SK-N-SH (cell line): Measurements from ENCODE around the gene AUTS2.

Experiments used
- CTCF ChIP-seq: fragments of 200-600 bp; sonication (generic); IDR thresholded peaks from 2 replicates; pipeline ENCODE4 v1.6.1; 2017; ENCODE audit warnings: antibody characterized with exemption, mild to moderate bottlenecking, moderate library complexity
- ELF1 ChIP-seq: IDR thresholded peaks from 2 replicates; pipeline ENCODE4 v1.4.0; 2012
- EP300 ChIP-seq, 2 experiments: IDR thresholded peaks; 2 replicates each; pipeline versions ENCODE4 v1.4.0 to v1.6.1; 2012; ENCODE audit warnings: borderline replicate concordance in 1 of 2, low read depth in 1 of 2, low read length in 1 of 2
- GATA2 ChIP-seq: sonication (generic); formaldehyde crosslinking; IDR thresholded peaks from 2 replicates; pipeline ENCODE4 v1.5.0; 2020; ENCODE audit warnings: mild to moderate bottlenecking, missing genetic modification reagents
- JUND ChIP-seq: IDR thresholded peaks from 2 replicates; pipeline ENCODE4 v1.4.0; 2012
- MAX ChIP-seq: IDR thresholded peaks from 2 replicates; pipeline ENCODE4 v1.4.0; 2012; ENCODE audit warnings: low read depth
- MEF2A ChIP-seq: IDR thresholded peaks from 2 replicates; pipeline ENCODE4 v1.4.0; 2012; ENCODE audit warnings: low read depth, borderline replicate concordance
- MXI1 ChIP-seq: IDR thresholded peaks from 2 replicates; pipeline ENCODE4 v1.6.1; 2012; ENCODE audit warnings: mild to moderate bottlenecking, low read depth, low read length, improper control_type of control experiment
- POLR2AphosphoS5 ChIP-seq: IDR thresholded peaks from 2 replicates; pipeline ENCODE4 v1.6.1; 2012; ENCODE audit warnings: low read depth, low read length
- REST ChIP-seq: IDR thresholded peaks from 2 replicates; pipeline ENCODE4 v1.6.1; 2012; ENCODE audit warnings: mild to moderate bottlenecking, low read depth, low read length, moderate library complexity
- RFX5 ChIP-seq: IDR thresholded peaks from 2 replicates; pipeline ENCODE4 v1.6.1; 2012; ENCODE audit warnings: mild to moderate bottlenecking, improper control_type of control experiment, low read length
- YY1 ChIP-seq: IDR thresholded peaks from 2 replicates; pipeline ENCODE4 v1.4.0; 2012; ENCODE audit warnings: low read depth, mild to moderate bottlenecking

GRCh38 chr7:70384024-70384423 lies 785.7 kb downstream of the AUTS2 start:
- no peak for TF ChIP-seq CTCF
- TF ChIP-seq MEF2A: no peak
- TF ChIP-seq RFX5: no peak
- TF ChIP-seq POLR2AphosphoS5: no peak
- no peak for TF ChIP-seq ELF1
- TF ChIP-seq MAX: no peak
- TF ChIP-seq JUND: no peak
- TF ChIP-seq YY1: no peak
- TF ChIP-seq EP300 (IDR thresholded peaks at IDR 0.05; ENCODE audit: borderline replicate concordance in 1 of 2, low read depth in 1 of 2, low read length in 1 of 2): no peak
- TF ChIP-seq REST: no peak
- TF ChIP-seq GATA2 (CRISPR knock-in tag): no peak
- TF ChIP-seq MXI1: no peak
